ENCODE results near the gene TIMP1. TPM values are rescaled to one million over a fixed set of nuclear protein-coding genes. Genes with fewer than 3 reads are reported as not detected.

The TIMP1 gene
- total RNA-seq, 1 experiment from 2014 or later = 333 TPM

DNA sequence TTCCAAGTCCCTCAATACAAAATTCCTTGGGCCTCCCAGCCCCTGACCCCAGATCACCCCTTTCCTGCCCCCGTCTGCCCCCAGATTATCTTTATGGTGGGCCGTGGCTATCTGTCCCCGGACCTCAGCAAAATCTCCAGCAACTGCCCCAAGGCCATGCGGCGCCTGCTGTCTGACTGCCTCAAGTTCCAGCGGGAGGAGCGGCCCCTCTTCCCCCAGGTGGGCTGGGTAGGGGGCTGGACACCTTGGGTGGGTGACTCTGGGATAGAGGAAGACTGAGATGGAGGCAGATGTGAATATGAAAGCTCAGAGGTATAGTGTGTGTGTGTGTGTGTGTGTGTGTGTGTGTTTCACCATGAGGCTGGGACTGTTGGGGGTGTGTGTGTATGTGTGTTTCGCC, 11.4 kb upstream of the TIMP1 start:
- Histone ChIP-seq H3K4me3 (no peak overlapping the region), H3K27me3 (no peaks in the 10 kb centered on the region), H3K36me3 (peaks cover 6% of the 10 kb centered on the region), H3K9me3 (no peaks in the 10 kb centered on the region)
- DNase-seq = no peak

DNA sequence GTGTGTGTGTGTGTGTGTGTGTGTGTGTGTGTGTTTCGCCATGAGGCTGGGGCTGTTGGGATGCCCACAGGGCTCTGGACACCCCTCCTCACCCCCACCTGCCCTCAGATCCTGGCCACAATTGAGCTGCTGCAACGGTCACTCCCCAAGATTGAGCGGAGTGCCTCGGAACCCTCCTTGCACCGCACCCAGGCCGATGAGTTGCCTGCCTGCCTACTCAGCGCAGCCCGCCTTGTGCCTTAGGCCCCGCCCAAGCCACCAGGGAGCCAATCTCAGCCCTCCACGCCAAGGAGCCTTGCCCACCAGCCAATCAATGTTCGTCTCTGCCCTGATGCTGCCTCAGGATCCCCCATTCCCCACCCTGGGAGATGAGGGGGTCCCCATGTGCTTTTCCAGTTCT, 11.0 kb upstream of the TIMP1 start:
- Histone ChIP-seq H3K9me3 (no peaks in the 10 kb centered on the region), H3K36me3 (peaks cover 6% of the 10 kb centered on the region), H3K27me3 (no peaks in the 10 kb centered on the region), H3K4me3 (no peak overlapping the region)
- DNase-seq = no peak

DNA sequence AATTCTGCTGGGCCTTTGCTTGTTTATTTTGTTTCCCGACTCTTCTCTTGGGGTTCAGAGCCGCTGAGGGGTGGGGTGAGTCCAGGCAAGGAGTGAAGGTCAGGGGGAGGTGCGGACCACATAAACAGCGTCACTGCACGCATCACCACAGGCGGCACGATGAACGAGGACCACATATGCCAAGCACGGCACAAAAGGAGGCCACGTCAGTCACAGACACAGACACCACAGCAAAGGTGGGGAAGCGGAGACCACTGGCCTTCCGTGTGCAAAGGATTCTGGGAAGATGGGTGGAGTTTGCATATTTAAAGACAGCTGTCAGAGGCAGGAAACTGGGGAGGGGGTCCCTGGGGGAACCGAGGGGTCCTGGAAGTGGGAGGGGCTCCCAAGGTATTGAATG, 10.3 kb upstream of the TIMP1 start:
- no peaks in the 10 kb centered on the region for H3K9me3 ChIP-seq
- DNase-seq = no peak
- no peak overlapping the region for H3K4me3 ChIP-seq
- peaks cover 6% of the 10 kb centered on the region for H3K36me3 ChIP-seq
- no peaks in the 10 kb centered on the region for H3K27me3 ChIP-seq

DNA sequence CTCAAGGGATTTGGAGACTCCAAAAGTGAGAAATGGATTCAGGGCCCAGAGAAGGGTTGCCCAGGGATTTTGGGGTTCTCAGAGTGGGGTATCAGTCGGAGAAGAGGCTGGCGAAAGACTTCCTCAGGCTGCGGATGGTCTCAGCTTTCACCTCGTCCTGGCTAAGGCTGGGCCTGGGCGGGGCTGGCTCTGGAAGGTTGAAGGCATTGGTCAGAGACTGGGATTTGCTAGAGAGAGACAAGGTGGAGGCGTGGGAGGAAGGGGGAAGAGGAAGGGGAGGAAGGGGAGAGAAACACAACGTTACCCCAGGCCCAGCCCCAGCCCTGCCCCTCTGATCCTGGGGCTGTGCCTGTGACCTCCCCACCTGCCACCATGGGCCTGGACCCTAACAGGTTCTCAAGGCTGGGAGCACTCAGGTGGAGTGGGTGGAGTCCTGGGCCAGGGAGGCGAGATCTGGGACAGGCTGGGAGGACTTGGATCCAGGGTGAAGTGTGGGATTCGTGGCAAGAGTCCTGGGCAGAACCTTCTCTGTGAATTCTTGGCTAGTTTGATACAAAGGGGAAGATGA, 9.4 kb upstream of the TIMP1 start:
- H3K4me3 ChIP-seq = no peak overlapping the region
- H3K36me3 ChIP-seq = peaks cover 4% of the 10 kb centered on the region
- no peak for DNase-seq
- no peaks in the 10 kb centered on the region for H3K9me3 ChIP-seq
- H3K27me3 ChIP-seq = no peaks in the 10 kb centered on the region

DNA sequence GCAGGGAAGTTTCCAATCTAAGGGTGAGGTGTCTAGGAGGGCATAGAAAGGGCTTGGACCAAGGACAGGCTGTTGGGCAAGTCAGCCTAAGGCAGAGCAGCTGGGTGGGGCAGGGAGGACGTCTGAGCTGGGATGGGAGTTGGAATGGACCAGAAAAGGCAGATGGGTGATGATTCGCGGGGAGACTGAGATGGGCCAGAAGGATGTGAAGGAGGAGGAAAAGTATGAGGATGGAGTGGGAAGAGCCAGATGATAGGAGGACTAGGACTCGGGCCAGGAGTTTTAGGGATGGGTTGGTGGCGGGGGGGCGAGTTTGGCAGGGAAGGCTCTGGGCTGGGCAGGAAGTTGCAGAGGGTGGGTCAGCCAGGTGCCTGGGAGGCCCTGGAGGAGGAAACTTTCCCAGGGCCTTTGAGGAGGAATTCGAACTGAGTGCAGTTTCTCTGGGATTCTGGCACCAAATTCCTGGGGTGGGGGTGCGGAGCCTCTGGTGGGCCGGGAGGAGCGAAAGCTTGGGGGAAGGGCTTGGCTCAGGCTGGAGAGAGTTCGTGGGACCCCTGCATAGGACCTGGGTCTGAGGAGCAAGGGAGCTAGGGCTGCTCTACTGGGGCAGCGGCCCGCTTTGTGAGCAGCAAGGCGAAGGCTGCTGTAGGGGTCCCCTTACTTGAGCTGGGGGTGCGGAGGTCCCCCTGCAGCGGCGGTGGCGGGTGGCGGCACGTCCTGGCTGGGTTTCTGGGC, 8.7 kb upstream of the TIMP1 start:
- Histone ChIP-seq H3K27me3 (no peaks in the 10 kb centered on the region), H3K9me3 (no peaks in the 10 kb centered on the region), H3K36me3 (peaks cover 4% of the 10 kb centered on the region; the same call in 1 of the 2 replicates), H3K4me3 (no peak overlapping the region)
- peak; percentile 75 for DNase-seq

DNA sequence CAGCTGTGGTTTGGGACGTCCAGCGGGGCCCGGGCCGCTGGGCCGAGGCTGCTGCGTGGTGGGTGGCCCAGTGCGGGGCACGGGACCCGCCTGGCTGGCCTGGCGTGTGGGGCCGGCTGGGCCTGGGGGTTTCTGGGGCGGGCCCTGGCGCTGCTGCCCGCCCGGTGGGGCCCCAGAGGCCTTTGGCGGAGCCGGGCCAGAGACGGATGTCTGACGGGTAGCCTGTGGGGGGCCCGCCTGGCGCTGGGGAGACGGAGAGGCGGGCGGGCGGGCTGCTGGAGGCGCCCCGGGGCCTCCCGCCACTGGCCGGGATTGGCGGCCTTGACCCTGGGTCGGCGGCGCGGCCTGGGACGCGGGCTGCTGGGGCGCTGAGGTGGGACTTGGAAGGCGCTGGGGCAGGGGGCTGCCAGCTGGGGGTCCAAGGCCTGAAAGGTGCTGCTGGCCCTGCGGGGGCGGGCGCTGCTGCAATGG, 8.1 kb upstream of the TIMP1 start:
- no peak overlapping the region for H3K4me3 ChIP-seq
- H3K9me3 ChIP-seq = no peaks in the 10 kb centered on the region
- no peak for DNase-seq
- peaks cover 3% of the 10 kb centered on the region; the same call in 1 of the 2 replicates for H3K36me3 ChIP-seq
- no peaks in the 10 kb centered on the region for H3K27me3 ChIP-seq

DNA sequence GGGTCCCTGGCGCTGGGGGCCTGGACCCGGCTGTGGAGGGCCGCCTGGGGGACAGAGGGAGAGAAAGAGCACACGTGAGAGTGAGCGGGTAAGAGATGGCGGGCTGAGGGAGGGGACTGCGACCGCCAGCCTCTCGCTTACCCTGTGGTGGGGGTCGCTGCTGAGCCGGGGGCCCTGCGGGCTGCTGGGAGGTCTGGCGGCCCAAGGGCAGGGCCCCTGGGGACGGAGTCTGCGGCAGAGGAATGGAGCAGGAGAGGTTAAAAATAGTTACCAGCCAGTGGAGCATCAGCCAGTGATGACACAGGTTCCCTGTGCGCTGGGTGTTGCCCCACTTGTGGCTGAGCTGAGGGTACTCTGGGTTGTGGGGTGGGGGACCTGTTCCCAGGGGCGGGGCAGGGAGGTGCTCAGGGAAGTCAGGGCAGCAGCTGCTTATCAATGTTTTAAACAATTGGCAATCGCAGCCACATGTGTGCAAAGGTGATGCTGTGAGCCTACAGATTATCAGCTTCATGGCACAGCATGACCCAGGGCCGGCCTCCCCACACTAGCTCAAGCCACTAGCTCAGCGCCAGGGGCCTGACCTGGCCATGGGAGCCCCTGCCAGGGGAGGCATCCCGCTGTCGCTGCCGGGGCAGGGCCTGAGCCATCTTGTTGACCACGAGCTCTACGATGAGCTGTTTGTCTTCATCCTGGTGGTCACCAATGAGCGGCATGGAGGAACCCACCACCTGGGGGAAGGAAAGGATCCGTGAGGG, 7.5 kb upstream of the TIMP1 start:
- DNase-seq = no peak
- Histone ChIP-seq H3K27me3 (no peaks in the 10 kb centered on the region), H3K9me3 (no peaks in the 10 kb centered on the region), H3K36me3 (no peaks in the 10 kb centered on the region; the same call in 1 of the 2 replicates), H3K4me3 (no peak overlapping the region)

DNA sequence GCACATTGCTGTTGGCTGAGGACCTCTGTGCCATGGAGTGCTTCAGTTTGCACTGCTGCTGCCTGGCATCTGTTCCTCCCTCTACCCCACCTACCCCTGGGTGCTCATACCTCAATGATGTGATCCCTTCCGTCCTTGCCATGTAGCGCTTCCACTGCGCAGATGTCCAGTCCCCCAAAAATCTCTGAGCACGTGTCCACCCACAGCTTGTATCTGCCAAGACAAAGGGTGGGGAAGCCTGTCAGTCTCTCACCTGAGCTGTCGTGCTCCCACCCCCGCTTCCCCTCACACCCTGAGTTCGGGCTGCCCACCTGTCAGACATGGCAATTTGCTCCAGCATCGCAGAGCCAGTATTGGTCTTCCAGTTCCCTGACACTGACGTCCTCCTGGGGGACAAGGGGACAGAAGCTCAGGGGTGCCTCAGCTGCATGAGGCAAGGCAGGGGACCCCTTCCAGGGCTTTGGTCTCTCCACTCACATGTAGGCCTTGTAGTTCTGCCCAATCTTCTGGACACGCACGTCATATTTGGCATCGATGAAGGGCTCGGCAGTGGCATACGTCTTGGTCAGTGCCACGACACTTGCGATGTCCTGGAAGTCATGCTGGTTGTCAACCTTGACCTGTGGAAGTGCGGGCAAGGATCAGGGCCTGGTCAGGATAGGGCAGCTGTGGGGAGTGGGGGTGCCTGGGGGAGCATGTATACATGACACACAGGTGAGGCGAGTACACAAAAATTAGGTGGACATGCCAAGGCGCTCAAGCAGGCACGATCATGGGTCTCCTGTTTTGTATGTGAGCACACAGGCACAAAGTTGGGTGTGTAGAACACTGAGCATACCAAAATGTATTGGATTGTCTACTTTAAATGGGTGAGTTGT, 6.0 kb upstream of the TIMP1 start:
- DNase-seq = no peak
- no peaks in the 10 kb centered on the region for H3K27me3 ChIP-seq
- no peak overlapping the region for H3K4me3 ChIP-seq
- H3K36me3 ChIP-seq = no peaks in the 10 kb centered on the region; the same call in 1 of the 2 replicates
- no peaks in the 10 kb centered on the region for H3K9me3 ChIP-seq

DNA sequence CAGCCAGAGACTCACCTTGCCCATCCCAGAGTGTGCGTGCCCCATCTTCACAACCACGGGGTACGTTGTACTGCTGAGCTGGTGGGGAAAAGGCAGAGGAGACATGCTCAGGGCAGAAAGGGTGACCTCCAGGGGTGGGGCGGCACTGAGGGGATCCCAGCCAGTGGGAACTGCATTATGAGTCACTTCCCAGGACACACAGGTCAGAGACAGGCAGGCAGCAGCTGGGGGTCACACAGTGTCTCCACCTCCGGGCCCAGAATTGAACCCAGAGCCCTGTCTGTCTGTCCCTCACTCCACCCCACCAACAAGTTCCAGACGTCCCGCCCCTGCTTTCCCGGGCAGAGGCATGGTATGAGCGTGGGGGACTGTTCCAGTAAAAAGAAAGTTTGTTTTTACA, 4.8 kb upstream of the TIMP1 start:
- no peaks in the 10 kb centered on the region for H3K27me3 ChIP-seq
- no peaks in the 10 kb centered on the region for H3K9me3 ChIP-seq
- peak; percentile 15 for DNase-seq
- no peak overlapping the region for H3K4me3 ChIP-seq
- no peaks in the 10 kb centered on the region for H3K36me3 ChIP-seq

DNA sequence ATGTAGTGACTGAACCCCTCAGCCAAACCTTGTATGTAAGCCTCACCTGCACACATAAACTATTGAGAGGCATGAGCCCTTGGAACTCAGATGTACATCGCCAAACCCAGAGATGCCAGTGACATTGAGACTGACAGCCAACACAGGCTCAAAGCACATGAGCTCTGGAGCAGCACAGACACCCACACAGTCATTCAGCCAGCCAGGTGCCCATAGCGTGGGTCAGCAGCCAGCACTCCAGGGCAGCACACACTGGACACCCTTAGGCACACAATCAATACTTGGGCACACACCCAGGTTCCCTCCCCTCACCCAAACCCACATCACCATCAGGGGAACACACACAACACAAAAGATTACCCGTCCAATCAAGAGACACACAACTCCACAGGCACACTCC, 4.3 kb upstream of the TIMP1 start:
- no peak overlapping the region for H3K4me3 ChIP-seq
- no peaks in the 10 kb centered on the region for H3K9me3 ChIP-seq
- no peak for DNase-seq
- H3K36me3 ChIP-seq = no peaks in the 10 kb centered on the region
- H3K27me3 ChIP-seq = no peaks in the 10 kb centered on the region

DNA sequence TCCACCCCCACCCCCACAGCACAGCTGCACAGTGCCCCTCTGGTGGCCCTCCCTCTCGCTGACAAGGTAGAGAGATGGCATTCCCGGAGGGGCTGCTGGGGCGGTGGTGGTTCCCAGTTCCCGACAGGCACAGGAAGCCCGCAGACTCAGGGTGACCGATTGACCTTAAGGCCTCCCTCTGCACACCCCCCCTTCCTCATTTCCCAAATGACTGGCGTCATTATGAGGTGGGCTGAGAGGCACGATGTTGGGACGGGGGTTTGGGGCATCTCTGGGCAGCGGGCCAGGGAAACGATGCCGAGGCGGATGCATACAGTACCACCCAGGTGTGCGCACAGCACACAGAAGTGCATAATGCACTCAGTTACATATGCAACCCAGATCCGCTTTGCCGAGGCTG, 3.5 kb upstream of the TIMP1 start:
- no peak for DNase-seq
- Histone ChIP-seq H3K36me3 (peaks cover 2% of the 10 kb centered on the region), H3K4me3 (no peak overlapping the region), H3K9me3 (no peaks in the 10 kb centered on the region), H3K27me3 (no peaks in the 10 kb centered on the region)

DNA sequence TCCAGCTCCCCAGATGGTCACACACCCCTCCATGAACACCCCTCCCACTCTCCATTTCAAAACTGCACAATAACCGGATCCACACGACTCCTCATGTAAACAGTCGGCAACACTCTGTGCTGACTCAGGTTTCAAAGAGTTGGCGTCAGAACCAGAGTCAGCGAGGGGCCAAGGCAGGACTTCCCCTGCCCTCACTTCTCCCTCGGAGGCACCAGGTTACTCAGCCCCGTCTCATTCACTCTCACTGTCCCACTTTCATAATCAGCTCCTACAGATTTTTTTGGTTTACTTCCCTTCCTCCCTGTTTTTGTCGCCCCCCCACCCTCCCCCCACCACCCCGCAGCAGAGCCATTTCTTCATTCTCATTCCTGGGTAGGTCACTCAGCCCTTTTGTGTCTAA, 2.7 kb upstream of the TIMP1 start:
- DNase-seq = peak; percentile 78
- H3K9me3 ChIP-seq = no peaks in the 10 kb centered on the region
- H3K27me3 ChIP-seq = no peaks in the 10 kb centered on the region
- H3K36me3 ChIP-seq = peaks cover 7% of the 10 kb centered on the region
- H3K4me3 ChIP-seq = no peak overlapping the region

DNA sequence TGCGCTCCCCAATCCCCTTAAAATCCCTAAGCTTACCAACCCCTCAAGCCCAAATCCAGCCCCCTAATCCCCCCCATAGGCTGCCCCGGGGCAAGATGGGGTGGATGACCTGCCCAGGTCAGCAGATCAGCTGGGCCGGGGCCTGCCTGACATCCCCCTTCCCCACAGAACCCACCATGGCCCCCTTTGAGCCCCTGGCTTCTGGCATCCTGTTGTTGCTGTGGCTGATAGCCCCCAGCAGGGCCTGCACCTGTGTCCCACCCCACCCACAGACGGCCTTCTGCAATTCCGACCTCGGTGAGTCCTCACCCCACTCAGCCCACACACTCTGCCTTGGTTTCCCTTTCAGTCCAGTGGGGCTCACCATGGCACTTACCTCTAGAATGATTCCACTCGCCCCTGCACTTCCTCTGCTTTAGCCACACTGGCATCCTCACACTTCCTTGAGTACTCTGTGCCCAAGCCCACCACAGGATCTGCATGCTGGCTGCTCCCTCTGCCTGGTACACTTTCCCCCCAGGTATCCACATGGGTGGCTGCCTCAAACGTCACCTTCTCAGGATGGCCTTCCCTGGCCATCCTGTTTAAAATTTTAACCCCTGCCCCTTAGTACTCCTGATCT, 1.1 kb downstream of the TIMP1 start:
- no peak for DNase-seq
- peaks cover 20% of the 10 kb centered on the region for H3K36me3 ChIP-seq
- H3K9me3 ChIP-seq = no peaks in the 10 kb centered on the region
- peak overlapping the region; percentile 84 for H3K4me3 ChIP-seq
- no peaks in the 10 kb centered on the region for H3K27me3 ChIP-seq

DNA sequence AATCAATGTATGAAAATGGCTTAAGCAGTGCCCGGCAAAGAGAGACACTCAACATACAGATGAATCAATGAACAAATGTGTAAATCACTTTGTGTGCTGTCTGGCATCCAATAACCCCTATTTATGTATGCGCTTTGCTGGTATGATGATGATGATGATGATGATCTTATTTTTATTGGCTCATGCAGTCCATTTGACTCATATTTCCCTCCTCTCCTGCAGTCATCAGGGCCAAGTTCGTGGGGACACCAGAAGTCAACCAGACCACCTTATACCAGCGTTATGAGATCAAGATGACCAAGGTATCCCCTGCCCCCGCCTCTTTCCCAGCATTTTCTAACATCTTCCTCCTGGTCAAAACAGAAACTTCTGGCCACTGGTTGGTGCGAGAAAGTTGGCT, 2.5 kb downstream of the TIMP1 start:
- H3K27me3 ChIP-seq = no peaks in the 10 kb centered on the region
- H3K36me3 ChIP-seq = peaks cover 20% of the 10 kb centered on the region
- H3K9me3 ChIP-seq = no peaks in the 10 kb centered on the region
- H3K4me3 ChIP-seq = no peak overlapping the region; the same call in 1 of the 2 replicates
- DNase-seq = no peak

DNA sequence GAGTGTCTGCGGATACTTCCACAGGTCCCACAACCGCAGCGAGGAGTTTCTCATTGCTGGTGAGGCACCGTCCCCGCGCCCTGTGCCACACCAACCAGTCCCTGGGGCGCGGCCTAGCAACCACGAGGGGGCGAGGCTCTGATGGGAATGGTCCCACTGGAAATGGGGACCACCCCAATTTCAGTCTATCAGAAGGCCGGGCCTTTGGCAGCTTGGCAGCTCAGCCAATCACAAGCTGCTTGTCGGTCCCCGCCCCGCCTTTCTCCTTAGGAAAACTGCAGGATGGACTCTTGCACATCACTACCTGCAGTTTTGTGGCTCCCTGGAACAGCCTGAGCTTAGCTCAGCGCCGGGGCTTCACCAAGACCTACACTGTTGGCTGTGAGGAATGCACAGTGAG, 3.0 kb downstream of the TIMP1 start:
- DNase-seq = no peak
- no peaks in the 10 kb centered on the region for H3K9me3 ChIP-seq
- peaks cover 20% of the 10 kb centered on the region for H3K36me3 ChIP-seq
- no peaks in the 10 kb centered on the region for H3K27me3 ChIP-seq
- no peak overlapping the region for H3K4me3 ChIP-seq

DNA sequence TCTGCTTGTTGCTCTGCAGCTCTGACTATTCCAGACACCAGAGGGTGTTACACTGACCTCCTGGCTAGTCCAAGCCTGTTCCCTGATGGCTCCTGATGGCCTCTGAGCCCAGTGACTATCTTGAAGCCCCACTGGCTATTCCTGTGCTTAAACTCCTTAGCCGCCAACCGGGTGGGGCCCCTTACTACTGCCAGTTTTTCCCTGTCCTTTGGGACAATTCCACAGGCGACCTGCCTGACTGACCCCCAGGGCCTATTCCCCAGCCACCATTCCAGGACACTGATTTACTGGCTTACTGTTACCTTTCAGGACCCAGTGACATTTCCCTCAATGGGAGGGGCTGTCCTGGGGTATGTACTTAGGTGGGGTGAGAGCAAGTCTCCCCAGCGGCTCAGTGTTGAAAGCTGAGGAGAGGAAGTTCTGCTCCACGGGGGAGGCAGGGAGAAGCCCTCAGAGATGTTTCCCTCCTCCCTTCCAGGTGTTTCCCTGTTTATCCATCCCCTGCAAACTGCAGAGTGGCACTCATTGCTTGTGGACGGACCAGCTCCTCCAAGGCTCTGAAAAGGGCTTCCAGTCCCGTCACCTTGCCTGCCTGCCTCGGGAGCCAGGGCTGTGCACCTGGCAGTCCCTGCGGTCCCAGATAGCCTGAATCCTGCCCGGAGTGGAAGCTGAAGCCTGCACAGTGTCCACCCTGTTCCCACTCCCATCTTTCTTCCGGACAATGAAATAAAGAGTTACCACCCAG, 4.0 kb downstream of the TIMP1 start:
- Histone ChIP-seq H3K4me3 (no peak overlapping the region), H3K36me3 (peaks cover 20% of the 10 kb centered on the region), H3K27me3 (no peaks in the 10 kb centered on the region), H3K9me3 (no peaks in the 10 kb centered on the region)
- DNase-seq = no peak

Measured in MG63 (cell line).